Measurements from ENCODE around the gene NDUFAF8.

- no peak for TF ChIP-seq TAF1 (IDR thresholded peaks at IDR 0.05; ENCODE audit: low read depth)
- TF ChIP-seq CTCF (IDR thresholded peaks at IDR 0.05; ENCODE audit: poor library complexity, severe bottlenecking): no peak
- TF ChIP-seq POLR2AphosphoS5 (IDR thresholded peaks at IDR 0.05): no peak
Measured at GRCh38 chr17:81246343-81246670, 7.2 kb downstream of the NDUFAF8 start.

All from neural cell (in vitro differentiated cells).